HG02610 (cell line): Measurements from ENCODE around the gene SLC50A1.
"Not testable (repeated sequence)": the region's sequence is repeated elsewhere in the genome, so short reads cannot be mapped to it uniquely, and the experiment has no call there.

Experiments used
- ATAC-seq: cut with Tn5 transposase; IDR thresholded peaks from one replicate; pipeline ENCODE4 v1.9.1; 2021; ENCODE audit warnings: mild to moderate bottlenecking, moderate library complexity; ENCODE audit not compliant: unreplicated experiment

SLC50A1 gene

GRCh38 chr1:155116113-155116764 is 19.4 kb upstream of the SLC50A1 start:
- no peak for ATAC-seq

- no peak for ATAC-seq
Observed at GRCh38 chr1:155117610-155118009, 18.0 kb upstream of the SLC50A1 start.

- not testable (repeated sequence) for ATAC-seq
Observed at GRCh38 chr1:155118090-155118489, 17.6 kb upstream of the SLC50A1 start.

GRCh38 chr1:155120253-155120652 is 15.4 kb upstream of the SLC50A1 start:
- no peak for ATAC-seq

GRCh38 chr1:155121249-155121648 is 14.4 kb upstream of the SLC50A1 start:
- ATAC-seq = no peak

GRCh38 chr1:155122308-155122707 is 13.3 kb upstream of the SLC50A1 start:
- no peak for ATAC-seq

GRCh38 chr1:155123801-155124200 is 11.9 kb upstream of the SLC50A1 start:
- ATAC-seq = no peak

- ATAC-seq = no peak
Observed at GRCh38 chr1:155124503-155125463, 10.9 kb upstream of the SLC50A1 start.

- no peak for ATAC-seq
Observed at GRCh38 chr1:155125511-155125945, 10.1 kb upstream of the SLC50A1 start.

GRCh38 chr1:155125946-155126555 is 9.6 kb upstream of the SLC50A1 start:
- no peak for ATAC-seq

- no peak for ATAC-seq
Observed at GRCh38 chr1:155126556-155127104, 9.0 kb upstream of the SLC50A1 start.

GRCh38 chr1:155127105-155127966 is 8.3 kb upstream of the SLC50A1 start, which contains the start of gene EFNA1:
EFNA1 (plus strand) TSS chr1:155127876; CDS start chr1:155127978, 102 bp downstream.
- no peak for ATAC-seq

- ATAC-seq = no peak
Observed at GRCh38 chr1:155127967-155128754, 7.5 kb upstream of the SLC50A1 start.

GRCh38 chr1:155128755-155129473 is 6.7 kb upstream of the SLC50A1 start:
- ATAC-seq = no peak

- no peak for ATAC-seq
Observed at GRCh38 chr1:155130272-155131006, 5.2 kb upstream of the SLC50A1 start.

GRCh38 chr1:155131285-155131684 is 4.4 kb upstream of the SLC50A1 start:
- ATAC-seq = no peak

- no peak for ATAC-seq
Observed at GRCh38 chr1:155131856-155132255, 3.8 kb upstream of the SLC50A1 start.

GRCh38 chr1:155133799-155134281 is 1.8 kb upstream of the SLC50A1 start:
- no peak for ATAC-seq
